Tibial nerve (tissue), 4 donors: Measurements from ENCODE around the gene ALAS1.

ENCODE experiments used
- EP300 ChIP-seq, 2 donors: sonication (generic); formaldehyde crosslinking; IDR thresholded peaks; one replicate each; pipeline ENCODE4 v1.6.1; 2017; ENCODE audit warnings: antibody characterized with exemption in 2 of 2, mild to moderate bottlenecking in 1 of 2
- POLR2A ChIP-seq, 2 donors: fragments of 450-650 bp; IDR thresholded peaks; one replicate each; pipeline ENCODE4 v1.6.1; 2017; ENCODE audit warnings: antibody characterized with exemption in 2 of 2, mild to moderate bottlenecking in 2 of 2, moderate library complexity in 2 of 2
- TF ChIP-seq, protein P1 (sequence below), 5 experiments: fragments of 200-600 bp in 3 of 5; fragments of 450-650 bp in 2 of 5; sonication (generic) in 3 of 5; IDR thresholded peaks; one replicate each; pipeline ENCODE4 v1.5.1; 2016 to 2019; ENCODE audit warnings: antibody characterized with exemption in 5 of 5, mild to moderate bottlenecking in 3 of 5, moderate library complexity in 2 of 5

GRCh38 chr3:52174896-52175295, 23.1 kb upstream of the ALAS1 start:
- TF ChIP-seq, protein P1, sequence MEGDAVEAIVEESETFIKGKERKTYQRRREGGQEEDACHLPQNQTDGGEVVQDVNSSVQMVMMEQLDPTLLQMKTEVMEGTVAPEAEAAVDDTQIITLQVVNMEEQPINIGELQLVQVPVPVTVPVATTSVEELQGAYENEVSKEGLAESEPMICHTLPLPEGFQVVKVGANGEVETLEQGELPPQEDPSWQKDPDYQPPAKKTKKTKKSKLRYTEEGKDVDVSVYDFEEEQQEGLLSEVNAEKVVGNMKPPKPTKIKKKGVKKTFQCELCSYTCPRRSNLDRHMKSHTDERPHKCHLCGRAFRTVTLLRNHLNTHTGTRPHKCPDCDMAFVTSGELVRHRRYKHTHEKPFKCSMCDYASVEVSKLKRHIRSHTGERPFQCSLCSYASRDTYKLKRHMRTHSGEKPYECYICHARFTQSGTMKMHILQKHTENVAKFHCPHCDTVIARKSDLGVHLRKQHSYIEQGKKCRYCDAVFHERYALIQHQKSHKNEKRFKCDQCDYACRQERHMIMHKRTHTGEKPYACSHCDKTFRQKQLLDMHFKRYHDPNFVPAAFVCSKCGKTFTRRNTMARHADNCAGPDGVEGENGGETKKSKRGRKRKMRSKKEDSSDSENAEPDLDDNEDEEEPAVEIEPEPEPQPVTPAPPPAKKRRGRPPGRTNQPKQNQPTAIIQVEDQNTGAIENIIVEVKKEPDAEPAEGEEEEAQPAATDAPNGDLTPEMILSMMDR (IDR thresholded peaks at IDR 0.05) = no peak
- TF ChIP-seq POLR2A (IDR thresholded peaks at IDR 0.05) (no peak), EP300 (IDR thresholded peaks at IDR 0.05) (no peak)
